GM19023 (cell line): Measurements from ENCODE around the gene APOA4.
"Not testable (repeated sequence)": the region's sequence is repeated elsewhere in the genome, so short reads cannot be mapped to it uniquely, and the experiment has no call there.

Experiments
- ATAC-seq: cut with Tn5 transposase; IDR thresholded peaks from one replicate; pipeline ENCODE4 v1.9.1; 2021; ENCODE audit warnings: mild to moderate bottlenecking, moderate library complexity; ENCODE audit not compliant: unreplicated experiment

APOA4 gene

GRCh38 chr11:116849060-116849459, 26.0 kb upstream of the APOA4 start:
- no peak for ATAC-seq

GRCh38 chr11:116847612-116848011, 24.5 kb upstream of the APOA4 start:
- no peak for ATAC-seq

- no peak for ATAC-seq
Observed at GRCh38 chr11:116844722-116845121, 21.6 kb upstream of the APOA4 start.

GRCh38 chr11:116843661-116844060, 20.6 kb upstream of the APOA4 start:
- ATAC-seq = no peak

- no peak for ATAC-seq
Observed at GRCh38 chr11:116842909-116843308, 19.8 kb upstream of the APOA4 start.

- no peak for ATAC-seq
Observed at GRCh38 chr11:116842117-116842516, 19.0 kb upstream of the APOA4 start.

GRCh38 chr11:116840746-116841296, 17.7 kb upstream of the APOA4 start:
- no peak for ATAC-seq

GRCh38 chr11:116840224-116840745, 17.2 kb upstream of the APOA4 start:
- ATAC-seq = no peak

GRCh38 chr11:116838321-116839084, 15.4 kb upstream of the APOA4 start:
- no peak for ATAC-seq

- no peak for ATAC-seq
Observed at GRCh38 chr11:116837231-116838091, 14.4 kb upstream of the APOA4 start, which contains the start of gene APOA1. Gene APOA1, minus strand, starts transcription at chr11:116837622. Its CDS starts 235 bp downstream, at chr11:116837387.

GRCh38 chr11:116836632-116836991, 13.5 kb upstream of the APOA4 start:
- ATAC-seq = no peak

- ATAC-seq = peak; percentile 76
Observed at GRCh38 chr11:116835791-116836631, 12.9 kb upstream of the APOA4 start.

GRCh38 chr11:116835042-116835772, 12.1 kb upstream of the APOA4 start:
- ATAC-seq = no peak

GRCh38 chr11:116834535-116835041, 11.5 kb upstream of the APOA4 start:
- ATAC-seq = not testable (repeated sequence)

GRCh38 chr11:116833816-116834534, 10.9 kb upstream of the APOA4 start:
- ATAC-seq = no peak

GRCh38 chr11:116833491-116833815, 10.3 kb upstream of the APOA4 start:
- ATAC-seq = no peak

GRCh38 chr11:116832350-116833290, 9.5 kb upstream of the APOA4 start:
- ATAC-seq = no peak

- no peak for ATAC-seq
Observed at GRCh38 chr11:116831790-116832349, 8.8 kb upstream of the APOA4 start.
